ENCODE measurements around the gene MSH4. TPM values are rescaled to one million over a fixed set of nuclear protein-coding genes. Genes with fewer than 3 reads are reported as not detected.
"Not testable (repeated sequence)": the region's sequence is repeated elsewhere in the genome, so short reads cannot be mapped to it uniquely, and the experiment has no call there.

Gene MSH4
- total RNA-seq, 3 donors from 2014 or later, result 0.35 to 0.66 (median 0.41) TPM

DNA sequence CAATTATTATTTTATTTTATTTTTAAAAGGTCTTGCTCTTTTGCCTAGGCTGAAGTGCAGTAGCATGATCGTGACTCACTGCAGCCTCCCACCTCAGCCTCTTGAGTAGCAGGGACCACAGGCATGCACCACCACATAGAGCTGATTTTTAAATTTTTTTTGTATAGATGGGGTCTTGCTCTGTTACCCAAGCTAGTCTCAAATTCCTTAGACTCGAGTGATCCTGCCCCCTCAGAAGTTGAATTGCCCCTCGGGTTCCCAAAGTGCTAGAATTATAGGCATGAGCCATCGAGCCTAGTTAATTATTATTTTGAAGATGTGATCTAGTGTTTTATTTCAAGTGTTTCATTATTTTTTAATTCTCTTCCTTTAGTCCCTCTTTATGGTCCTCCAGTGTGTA lies 12.2 kb downstream of the MSH4 start:
- TF ChIP-seq, protein P1, sequence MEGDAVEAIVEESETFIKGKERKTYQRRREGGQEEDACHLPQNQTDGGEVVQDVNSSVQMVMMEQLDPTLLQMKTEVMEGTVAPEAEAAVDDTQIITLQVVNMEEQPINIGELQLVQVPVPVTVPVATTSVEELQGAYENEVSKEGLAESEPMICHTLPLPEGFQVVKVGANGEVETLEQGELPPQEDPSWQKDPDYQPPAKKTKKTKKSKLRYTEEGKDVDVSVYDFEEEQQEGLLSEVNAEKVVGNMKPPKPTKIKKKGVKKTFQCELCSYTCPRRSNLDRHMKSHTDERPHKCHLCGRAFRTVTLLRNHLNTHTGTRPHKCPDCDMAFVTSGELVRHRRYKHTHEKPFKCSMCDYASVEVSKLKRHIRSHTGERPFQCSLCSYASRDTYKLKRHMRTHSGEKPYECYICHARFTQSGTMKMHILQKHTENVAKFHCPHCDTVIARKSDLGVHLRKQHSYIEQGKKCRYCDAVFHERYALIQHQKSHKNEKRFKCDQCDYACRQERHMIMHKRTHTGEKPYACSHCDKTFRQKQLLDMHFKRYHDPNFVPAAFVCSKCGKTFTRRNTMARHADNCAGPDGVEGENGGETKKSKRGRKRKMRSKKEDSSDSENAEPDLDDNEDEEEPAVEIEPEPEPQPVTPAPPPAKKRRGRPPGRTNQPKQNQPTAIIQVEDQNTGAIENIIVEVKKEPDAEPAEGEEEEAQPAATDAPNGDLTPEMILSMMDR (IDR thresholded peaks at IDR 0.05), result no peak
- H3K4me1 ChIP-seq (ENCODE audit: low read depth), result no peaks in the 10 kb centered on the region
- H3K4me3 ChIP-seq, result no peak overlapping the region
- H3K36me3 ChIP-seq (ENCODE audit: low read depth), result no peaks in the 10 kb centered on the region
- DNase-seq (no peak), ATAC-seq (no peak)
- H3K9me3 ChIP-seq, result no peaks in the 10 kb centered on the region
- intact Hi-C loops (cut with DNase I, micrococcal nuclease), result no loop called here

DNA sequence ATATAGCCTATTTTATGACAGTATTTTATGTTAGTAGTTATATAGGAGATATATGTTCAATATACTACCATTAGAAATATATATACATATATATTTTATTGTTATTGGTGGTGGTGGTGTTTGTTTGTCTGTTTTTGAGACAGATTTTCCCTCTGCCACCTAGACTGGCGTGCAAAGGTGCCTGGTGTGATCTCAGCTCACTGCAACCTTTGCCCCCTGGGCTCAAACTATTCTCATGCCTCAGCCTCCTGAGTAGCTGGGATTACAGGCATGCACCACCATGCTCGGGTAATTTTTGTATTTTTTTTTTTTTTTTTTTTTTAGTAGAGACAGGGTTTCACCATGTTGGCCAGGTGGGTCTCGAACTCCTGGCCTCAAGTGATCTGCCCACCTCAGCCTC lies 13.4 kb downstream of the MSH4 start:
- H3K36me3 ChIP-seq (ENCODE audit: low read depth); H3K9me3 ChIP-seq; intact Hi-C loops (cut with DNase I, micrococcal nuclease); H3K4me3 ChIP-seq; H3K4me1 ChIP-seq (ENCODE audit: low read depth): not testable (repeated sequence)
- DNase-seq (peak in 2 of 3 donors; percentile 24 to 27), ATAC-seq (peak; percentile 53)

DNA sequence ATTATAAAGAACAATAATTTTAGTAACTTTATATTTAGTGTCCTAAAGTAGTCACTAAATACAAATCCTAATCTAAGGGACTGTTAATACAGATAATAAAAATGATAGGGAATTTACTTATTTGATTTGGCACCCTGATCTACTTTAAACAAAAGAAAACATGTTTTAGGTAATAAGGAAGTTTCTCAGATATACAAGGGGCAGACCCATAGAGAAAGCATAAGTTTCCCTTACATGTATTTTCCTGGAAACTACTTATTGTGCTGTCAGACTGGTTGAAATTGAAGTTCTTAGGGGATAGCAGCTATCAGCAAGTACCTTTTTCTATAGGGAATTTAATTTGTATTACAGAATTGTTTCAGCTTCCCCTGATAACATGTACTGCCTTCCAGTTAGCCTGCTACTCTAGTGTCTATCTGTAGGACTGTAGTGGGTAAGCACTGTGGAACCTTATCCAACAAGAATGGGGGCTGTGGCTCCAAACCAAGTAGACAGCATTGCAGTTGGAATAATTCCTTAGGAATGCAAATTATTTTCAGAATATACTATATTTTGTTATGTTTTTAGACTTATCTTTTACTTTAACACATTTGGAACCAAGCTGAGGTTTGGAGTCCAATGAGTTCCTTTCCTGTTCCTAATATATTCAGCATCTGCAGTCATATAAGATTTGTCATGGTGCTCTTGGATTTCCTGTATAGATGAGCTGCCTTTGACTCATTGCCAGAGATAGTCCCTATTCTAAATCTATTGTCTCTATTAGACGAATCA lies 14.7 kb downstream of the MSH4 start:
- intact Hi-C loops (cut with DNase I, micrococcal nuclease), result no loop called here
- TF ChIP-seq, protein P1 (IDR thresholded peaks at IDR 0.05), result no peak
- Histone ChIP-seq H3K36me3 (ENCODE audit: low read depth) (no peaks in the 10 kb centered on the region), H3K4me3 (no peak overlapping the region), H3K4me1 (ENCODE audit: low read depth) (no peaks in the 10 kb centered on the region), H3K9me3 (no peaks in the 10 kb centered on the region)
- DNase-seq (no peak), ATAC-seq (peak; percentile 63)

DNA sequence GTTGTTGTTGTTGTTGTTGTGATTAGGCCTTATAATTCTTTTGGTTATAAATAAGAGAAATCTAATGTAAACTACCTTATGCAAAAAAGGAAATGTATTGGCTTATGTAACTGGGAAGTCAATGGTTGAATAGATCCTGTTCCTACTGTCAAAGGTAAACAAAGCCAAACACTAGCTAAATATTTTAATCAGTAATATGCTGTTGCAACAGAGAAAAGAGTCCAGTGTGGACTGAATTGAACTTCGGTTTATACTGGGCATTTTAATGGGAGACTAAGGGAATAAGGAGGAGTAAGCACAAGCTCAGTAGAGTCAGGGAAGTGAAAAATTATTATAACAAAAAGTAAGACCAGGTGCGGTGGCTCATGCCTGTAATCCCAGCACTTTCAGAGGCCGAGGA lies 15.4 kb downstream of the MSH4 start:
- no peak for ATAC-seq
- H3K4me1 ChIP-seq (ENCODE audit: low read depth), result no peaks in the 10 kb centered on the region
- no peak overlapping the region for H3K4me3 ChIP-seq
- TF ChIP-seq, protein P1 (IDR thresholded peaks at IDR 0.05), result no peak
- intact Hi-C loops (cut with DNase I, micrococcal nuclease), result no loop called here
- no peaks in the 10 kb centered on the region for H3K36me3 ChIP-seq (ENCODE audit: low read depth)
- no peaks in the 10 kb centered on the region for H3K9me3 ChIP-seq
- DNase-seq, result no peak

DNA sequence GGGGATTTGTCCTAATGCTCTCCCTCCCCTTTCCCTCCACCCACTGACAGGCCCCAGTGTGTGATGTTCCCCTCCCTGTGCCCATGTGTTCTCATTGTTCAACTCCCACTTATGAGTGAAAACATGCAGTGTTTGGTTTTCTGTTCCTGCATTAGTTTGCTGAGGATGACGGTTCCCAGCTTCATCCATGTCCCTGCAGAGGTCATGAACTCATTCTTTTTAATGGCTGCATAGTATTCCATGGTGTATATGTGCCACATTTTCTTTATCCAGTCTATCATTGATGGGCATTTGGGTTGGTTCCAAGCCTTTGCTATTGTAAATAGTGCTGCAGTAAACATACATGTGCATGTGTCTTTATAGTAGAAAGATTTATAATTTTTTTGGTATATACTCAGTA lies 26.9 kb downstream of the MSH4 start:
- H3K4me1 ChIP-seq (ENCODE audit: low read depth); ATAC-seq; H3K9me3 ChIP-seq; intact Hi-C loops (cut with DNase I, micrococcal nuclease); H3K36me3 ChIP-seq (ENCODE audit: low read depth); H3K4me3 ChIP-seq; DNase-seq: not testable (repeated sequence)

DNA sequence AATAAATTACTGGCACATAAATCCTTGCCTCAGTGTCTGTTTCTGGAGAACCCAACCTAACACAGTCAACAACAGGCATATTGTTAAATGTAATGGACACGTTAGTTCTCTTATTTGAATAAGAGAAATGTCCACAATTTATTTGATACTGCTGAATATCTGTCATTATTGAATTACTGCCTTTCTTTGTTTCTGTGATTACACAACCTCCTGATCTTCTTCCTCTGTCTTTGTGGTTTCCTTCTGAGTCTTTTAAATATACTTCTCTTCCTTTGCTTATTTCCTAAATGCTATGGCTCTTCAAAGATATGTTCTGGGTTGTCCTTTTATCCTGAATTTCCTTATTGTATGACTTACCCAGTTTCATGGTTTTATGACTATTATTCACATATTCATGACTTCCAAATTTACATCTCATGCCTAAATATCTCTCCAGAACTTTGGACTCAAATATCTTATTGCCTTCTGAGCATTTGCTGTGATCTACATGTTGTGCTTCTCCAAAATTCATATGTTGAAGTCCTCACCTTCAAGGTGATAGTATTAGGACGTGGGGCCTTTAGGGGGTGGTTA lies 39.9 kb downstream of the MSH4 start:
- no peak overlapping the region for H3K4me3 ChIP-seq
- TF ChIP-seq, protein P1 (IDR thresholded peaks at IDR 0.05), result no peak
- H3K4me1 ChIP-seq (ENCODE audit: low read depth), result no peaks in the 10 kb centered on the region
- intact Hi-C loops (cut with DNase I, micrococcal nuclease), result no loop called here
- no peaks in the 10 kb centered on the region for H3K36me3 ChIP-seq (ENCODE audit: low read depth)
- no peak for DNase-seq
- H3K9me3 ChIP-seq, result peaks cover 8% of the 10 kb centered on the region
- ATAC-seq, result no peak
